ENCODE data around the gene TSC2.
"Not testable (repeated sequence)": the region's sequence is repeated elsewhere in the genome, so short reads cannot be mapped to it uniquely, and the experiment has no call there.

DNA sequence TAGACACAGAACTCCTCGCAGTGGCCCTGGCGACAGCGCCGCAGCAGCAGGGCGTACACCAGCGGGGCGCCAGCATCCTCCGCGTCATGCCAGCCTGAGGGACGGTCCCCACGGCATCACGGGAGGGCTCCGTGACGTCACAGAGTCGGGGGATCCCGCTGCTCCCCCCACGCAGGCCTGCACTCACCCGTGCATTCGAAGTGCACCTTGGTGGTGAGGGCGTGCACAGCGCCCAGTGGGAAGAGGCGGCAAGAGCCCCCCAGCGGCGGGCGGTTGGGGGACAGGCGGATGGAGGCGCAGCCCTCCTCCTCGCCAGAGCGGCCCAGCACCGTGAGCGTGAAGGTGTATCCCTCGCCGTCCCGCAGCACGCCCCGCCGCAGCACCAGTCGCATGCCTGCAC, 58.4 kb downstream of the TSC2 start:
- TF ChIP-seq, protein P1, sequence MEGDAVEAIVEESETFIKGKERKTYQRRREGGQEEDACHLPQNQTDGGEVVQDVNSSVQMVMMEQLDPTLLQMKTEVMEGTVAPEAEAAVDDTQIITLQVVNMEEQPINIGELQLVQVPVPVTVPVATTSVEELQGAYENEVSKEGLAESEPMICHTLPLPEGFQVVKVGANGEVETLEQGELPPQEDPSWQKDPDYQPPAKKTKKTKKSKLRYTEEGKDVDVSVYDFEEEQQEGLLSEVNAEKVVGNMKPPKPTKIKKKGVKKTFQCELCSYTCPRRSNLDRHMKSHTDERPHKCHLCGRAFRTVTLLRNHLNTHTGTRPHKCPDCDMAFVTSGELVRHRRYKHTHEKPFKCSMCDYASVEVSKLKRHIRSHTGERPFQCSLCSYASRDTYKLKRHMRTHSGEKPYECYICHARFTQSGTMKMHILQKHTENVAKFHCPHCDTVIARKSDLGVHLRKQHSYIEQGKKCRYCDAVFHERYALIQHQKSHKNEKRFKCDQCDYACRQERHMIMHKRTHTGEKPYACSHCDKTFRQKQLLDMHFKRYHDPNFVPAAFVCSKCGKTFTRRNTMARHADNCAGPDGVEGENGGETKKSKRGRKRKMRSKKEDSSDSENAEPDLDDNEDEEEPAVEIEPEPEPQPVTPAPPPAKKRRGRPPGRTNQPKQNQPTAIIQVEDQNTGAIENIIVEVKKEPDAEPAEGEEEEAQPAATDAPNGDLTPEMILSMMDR (conservative IDR thresholded peaks at IDR 0.05; ENCODE audit: low read depth, low read length), result not testable (repeated sequence)
- not testable (repeated sequence) for TF ChIP-seq EZH2 (IDR thresholded peaks at IDR 0.05; ENCODE audit: low read length, unreplicated experiment)

Data from PC-3 (cell line).